ENCODE data around the gene USP25. TPM values are rescaled to one million over a fixed set of nuclear protein-coding genes. Genes with fewer than 3 reads are reported as not detected.

Gene USP25
- polyA plus RNA-seq, 1 donor (not counting 4 experiments of a cell fraction or from before 2014, with no cell fraction given): 17.8 TPM

DNA sequence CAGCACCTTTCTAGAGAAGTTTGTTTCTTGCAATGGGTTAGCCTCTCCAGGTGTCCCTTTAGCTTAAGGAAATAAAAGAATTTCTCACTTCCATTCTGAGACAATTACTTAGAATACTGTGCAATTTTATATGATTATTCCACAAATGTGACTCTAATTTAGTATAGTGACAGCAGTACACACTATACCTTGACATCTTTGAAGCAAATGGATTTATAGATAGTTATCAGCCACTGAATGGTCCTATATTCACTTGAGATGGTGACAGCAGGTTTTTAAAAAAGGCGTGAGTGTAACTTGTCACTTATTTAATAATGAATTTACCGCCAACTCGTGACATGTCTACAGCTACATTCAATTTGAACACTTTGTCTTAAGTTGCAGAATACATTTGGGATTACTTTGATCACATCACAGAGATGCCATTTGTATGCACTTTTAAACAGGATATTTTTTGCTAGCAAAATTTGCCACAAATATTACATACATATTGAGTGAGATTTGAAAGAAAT lies 71.6 kb downstream of the USP25 start:
- Histone ChIP-seq H3K27ac (ENCODE audit: control insufficient read depth, insufficient read depth, low read length) (no peak overlapping the region), H2AFZ (ENCODE audit: control insufficient read depth, low read length) (no peak overlapping the region), H3K4me2 (ENCODE audit: control insufficient read depth, extremely low read depth, insufficient read depth, low read depth, low read length) (no peak overlapping the region), H4K20me1 (ENCODE audit: control insufficient read depth, extremely low read depth, insufficient read depth, low read length) (no peaks in the 10 kb centered on the region), H3K4me1 (ENCODE audit: control insufficient read depth, extremely low read depth, insufficient read depth, low read length) (no peaks in the 10 kb centered on the region), H3K9ac (ENCODE audit: control insufficient read depth, extremely low read depth, insufficient read depth, low read length) (no peak overlapping the region), H3K79me2 (ENCODE audit: control insufficient read depth, insufficient read depth, low read length) (no peaks in the 10 kb centered on the region), H3K27me3 (ENCODE audit: control insufficient read depth, extremely low read depth, insufficient read depth, low read length) (no peaks in the 10 kb centered on the region), H3K9me1 (ENCODE audit: control insufficient read depth, extremely low read depth, insufficient read depth, low read length) (no peaks in the 10 kb centered on the region), H3K36me3 (ENCODE audit: control insufficient read depth in 2 of 2, extremely low read depth in 1 of 2, insufficient read depth in 2 of 2, low read length in 2 of 2) (peaks cover 0 to 3% of the 10 kb centered on the region in 2 experiments), H3K4me3 (ENCODE audit: control insufficient read depth in 2 of 3, extremely low read depth in 1 of 3, insufficient read depth in 2 of 3, low read depth in 1 of 3, low read length in 3 of 3) (no peak overlapping the region), H3K9me3 (ENCODE audit: control insufficient read depth, low read depth, low read length) (no peaks in the 10 kb centered on the region)
- no peak for TF ChIP-seq EZH2 (IDR thresholded peaks at IDR 0.05; ENCODE audit: low read length)
- TF ChIP-seq, protein P1, sequence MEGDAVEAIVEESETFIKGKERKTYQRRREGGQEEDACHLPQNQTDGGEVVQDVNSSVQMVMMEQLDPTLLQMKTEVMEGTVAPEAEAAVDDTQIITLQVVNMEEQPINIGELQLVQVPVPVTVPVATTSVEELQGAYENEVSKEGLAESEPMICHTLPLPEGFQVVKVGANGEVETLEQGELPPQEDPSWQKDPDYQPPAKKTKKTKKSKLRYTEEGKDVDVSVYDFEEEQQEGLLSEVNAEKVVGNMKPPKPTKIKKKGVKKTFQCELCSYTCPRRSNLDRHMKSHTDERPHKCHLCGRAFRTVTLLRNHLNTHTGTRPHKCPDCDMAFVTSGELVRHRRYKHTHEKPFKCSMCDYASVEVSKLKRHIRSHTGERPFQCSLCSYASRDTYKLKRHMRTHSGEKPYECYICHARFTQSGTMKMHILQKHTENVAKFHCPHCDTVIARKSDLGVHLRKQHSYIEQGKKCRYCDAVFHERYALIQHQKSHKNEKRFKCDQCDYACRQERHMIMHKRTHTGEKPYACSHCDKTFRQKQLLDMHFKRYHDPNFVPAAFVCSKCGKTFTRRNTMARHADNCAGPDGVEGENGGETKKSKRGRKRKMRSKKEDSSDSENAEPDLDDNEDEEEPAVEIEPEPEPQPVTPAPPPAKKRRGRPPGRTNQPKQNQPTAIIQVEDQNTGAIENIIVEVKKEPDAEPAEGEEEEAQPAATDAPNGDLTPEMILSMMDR (optimal IDR thresholded peaks at IDR 0.05 in 1 of 3, IDR thresholded peaks at IDR 0.05 in 1 of 3, conservative IDR thresholded peaks at IDR 0.05 in 1 of 3; ENCODE audit: extremely low read depth in 1 of 3, insufficient read depth in 2 of 3, low read length in 3 of 3): no peak
- FAIRE-seq (no peak), DNase-seq (ENCODE audit: low read depth, low spot score) (no peak)
- dilution Hi-C loops (cut with MboI; ENCODE audit: extremely low pct_ligation_motif_present, low sequenced_read_pairs): no loop called here

DNA sequence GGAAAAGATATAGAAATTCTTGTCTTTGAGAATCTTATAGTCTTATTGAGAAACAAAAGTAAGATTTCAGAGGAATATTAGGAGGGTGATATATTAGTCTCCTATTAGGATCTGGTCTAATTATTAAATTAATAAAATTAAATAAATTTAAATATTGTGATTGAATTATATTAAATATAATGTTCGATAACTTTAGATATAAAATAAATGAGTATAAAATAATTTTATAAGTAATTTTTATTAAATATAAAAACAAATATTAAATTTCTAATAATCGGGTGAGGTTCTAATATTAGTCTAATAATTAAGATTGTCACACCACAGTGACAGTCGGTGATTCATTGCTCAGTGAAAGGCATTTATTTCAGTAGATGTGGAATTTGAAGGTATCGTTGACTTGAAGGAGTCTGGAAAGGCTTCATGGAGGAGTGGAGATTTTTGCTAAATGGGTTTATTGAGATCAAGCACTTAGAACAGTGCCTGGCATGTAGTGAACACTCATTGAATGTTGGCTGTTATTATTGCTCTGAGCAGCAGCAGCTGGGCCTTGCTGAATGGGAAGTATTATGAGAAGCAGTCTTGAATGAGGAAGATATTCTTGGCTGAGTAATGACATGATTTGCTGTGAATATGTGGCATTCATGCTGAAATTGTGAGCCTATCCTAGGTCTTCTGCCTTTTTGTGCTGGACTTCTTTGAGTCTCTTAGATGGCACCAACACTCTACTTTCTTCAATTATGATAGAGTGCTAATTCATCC lies 74.6 kb downstream of the USP25 start:
- Histone ChIP-seq H3K4me3 (ENCODE audit: control insufficient read depth in 2 of 3, extremely low read depth in 1 of 3, insufficient read depth in 2 of 3, low read depth in 1 of 3, low read length in 3 of 3) (no peak overlapping the region), H3K36me3 (ENCODE audit: control insufficient read depth in 2 of 2, extremely low read depth in 1 of 2, insufficient read depth in 2 of 2, low read length in 2 of 2) (peaks cover 0 to 3% of the 10 kb centered on the region in 2 experiments), H2AFZ (ENCODE audit: control insufficient read depth, low read length) (no peak overlapping the region), H3K4me2 (ENCODE audit: control insufficient read depth, extremely low read depth, insufficient read depth, low read depth, low read length) (no peak overlapping the region), H3K9me3 (ENCODE audit: control insufficient read depth, low read depth, low read length) (no peaks in the 10 kb centered on the region), H3K9me1 (ENCODE audit: control insufficient read depth, extremely low read depth, insufficient read depth, low read length) (no peaks in the 10 kb centered on the region), H3K27me3 (ENCODE audit: control insufficient read depth, extremely low read depth, insufficient read depth, low read length) (no peaks in the 10 kb centered on the region), H3K4me1 (ENCODE audit: control insufficient read depth, extremely low read depth, insufficient read depth, low read length) (no peaks in the 10 kb centered on the region), H4K20me1 (ENCODE audit: control insufficient read depth, extremely low read depth, insufficient read depth, low read length) (no peaks in the 10 kb centered on the region), H3K9ac (ENCODE audit: control insufficient read depth, extremely low read depth, insufficient read depth, low read length) (no peak overlapping the region), H3K79me2 (ENCODE audit: control insufficient read depth, insufficient read depth, low read length) (no peaks in the 10 kb centered on the region), H3K27ac (ENCODE audit: control insufficient read depth, insufficient read depth, low read length) (no peak overlapping the region)
- no peak for TF ChIP-seq EZH2 (IDR thresholded peaks at IDR 0.05; ENCODE audit: low read length)
- TF ChIP-seq, protein P1 (optimal IDR thresholded peaks at IDR 0.05 in 1 of 3, IDR thresholded peaks at IDR 0.05 in 1 of 3, conservative IDR thresholded peaks at IDR 0.05 in 1 of 3; ENCODE audit: extremely low read depth in 1 of 3, insufficient read depth in 2 of 3, low read length in 3 of 3): no peak
- no peak for FAIRE-seq
- dilution Hi-C loops (cut with MboI; ENCODE audit: extremely low pct_ligation_motif_present, low sequenced_read_pairs): no loop called here
- DNase-seq (ENCODE audit: low read depth, low spot score): no peak
